ENCODE measurements around the gene FMN1.

GRCh38 chr15:33101036-33101435 lies 93.5 kb downstream of the FMN1 start:
- TF ChIP-seq CTCF (IDR thresholded peaks at IDR 0.05) (no peak), POLR2A (IDR thresholded peaks at IDR 0.05) (no peak), POLR2AphosphoS5 (IDR thresholded peaks at IDR 0.05; ENCODE audit: insufficient read depth in 1 of 2, low read depth in 1 of 2) (no peak)

Measured in vagina (tissue), 2 donors.